HepG2 (cell line): ENCODE measurements around the gene CCDC85C. TPM values are rescaled to one million over a fixed set of nuclear protein-coding genes. Genes with fewer than 3 reads are reported as not detected.

Source experiments
- HNRNPL ChIP-seq: fragments of 200-400 bp; formaldehyde crosslinking; IDR thresholded peaks from 2 replicates; pipeline ENCODE4 v1.6.1; 2017; ENCODE audit warnings: mild to moderate bottlenecking, low read depth, low read length
- KLF13 ChIP-seq: sonication (generic); formaldehyde crosslinking; IDR thresholded peaks from 2 replicates; pipeline ENCODE4 v1.4.0; 2020; ENCODE audit warnings: mild to moderate bottlenecking, missing genetic modification reagents
- NKX3-1 ChIP-seq: sonication (generic); formaldehyde crosslinking; IDR thresholded peaks from 2 replicates; pipeline ENCODE4 v1.5.0; 2020; ENCODE audit warnings: missing genetic modification reagents
- POLR2AphosphoS2 ChIP-seq: IDR thresholded peaks from 2 replicates; pipeline ENCODE4 v1.6.1; 2011; ENCODE audit warnings: low read depth, low read length, improper control_type of control experiment
- SRSF1 ChIP-seq: fragments of 200-400 bp; formaldehyde crosslinking; optimal IDR thresholded peaks from 2 replicates; pipeline ENCODE3; 2017; ENCODE audit warnings: mild to moderate bottlenecking, low read depth, low read length, moderate library complexity
- SRSF9 ChIP-seq: fragments of 200-400 bp; formaldehyde crosslinking; IDR thresholded peaks from 2 replicates; pipeline ENCODE4 v1.6.1; 2018; ENCODE audit warnings: borderline replicate concordance, mild to moderate bottlenecking, low read depth, low read length; ENCODE audit not compliant: insufficient read depth, poor library complexity, severe bottlenecking
- XBP1 ChIP-seq: sonication (generic); formaldehyde crosslinking; IDR thresholded peaks from 2 replicates; pipeline ENCODE4 v1.5.0; 2020; ENCODE audit warnings: missing genetic modification reagents
- ZNF337 ChIP-seq: sonication (generic); formaldehyde crosslinking; IDR thresholded peaks from 2 replicates; pipeline ENCODE4 v1.5.1; 2020; ENCODE audit warnings: missing genetic modification reagents, low read depth, mild to moderate bottlenecking, borderline replicate concordance
- ZNF549 ChIP-seq: sonication (generic); formaldehyde crosslinking; IDR thresholded peaks from 2 replicates; pipeline ENCODE4 v1.5.0; 2020; ENCODE audit warnings: missing genetic modification reagents
- polyA plus RNA-seq, 8 experiments: library from polyadenylated mRNA; depleted of rRNA in 3 of 8; stranded (reverse) in 7 of 8; unstranded in 1 of 8; fragments of >200 nt; fragmentation: Illumina TruSeq in 4 of 8; extraction: Trizol in 4 of 8; gene quantifications; 2 replicates each; pipeline versions ENCODE4 v1.2.1 to v1.2.3, GENCODE V29; 2011 to 2016; ENCODE audit warnings: low read depth in 4 of 8, missing spikeins in 1 of 8, mixed read lengths in 1 of 8; ENCODE audit not compliant: insufficient read depth in 1 of 8
- total RNA-seq, 5 experiments: library from RNA; depleted of rRNA; stranded (reverse); fragments of >200 nt; fragmentation: Illumina TruSeq; extraction: Trizol; gene quantifications; 2 replicates each; pipeline ENCODE4 v1.2.3, GENCODE V29; 2016; ENCODE audit warnings: low read depth in 1 of 5
- TF ChIP-seq, protein P1 (sequence below): sonication (generic); formaldehyde crosslinking; IDR thresholded peaks from 2 replicates; pipeline ENCODE4 v1.5.0; 2020; ENCODE audit warnings: missing genetic modification reagents
- TF ChIP-seq, protein P2 (sequence below): sonication (generic); formaldehyde crosslinking; IDR thresholded peaks from 2 replicates; pipeline ENCODE4 v1.4.0; 2020; ENCODE audit warnings: missing genetic modification reagents
- TF ChIP-seq, protein P3 (sequence below): sonication (generic); formaldehyde crosslinking; IDR thresholded peaks from 2 replicates; pipeline ENCODE4 v1.8.0; 2022; ENCODE audit warnings: mild to moderate bottlenecking, missing genetic modification reagents, moderate library complexity
- TF ChIP-seq, protein P4 (sequence below), 2 experiments: sonication (generic) in 1 of 2; formaldehyde crosslinking in 1 of 2; IDR thresholded peaks; 2 replicates each; pipeline versions ENCODE4 v1.4.0 to v1.6.1; 2016 to 2020; ENCODE audit warnings: borderline replicate concordance in 1 of 2, low read depth in 1 of 2, mild to moderate bottlenecking in 1 of 2, missing genetic modification reagents in 1 of 2
- TF ChIP-seq, protein P5 (sequence below): IDR thresholded peaks from 2 replicates; pipeline ENCODE4 v1.6.1; 2016; ENCODE audit warnings: low read depth

CCDC85C gene
- total and polyA plus RNA-seq, 2 of the 13 experiments (the other 11 are each of a cell fraction or from before 2014, with no cell fraction given): 18.8 to 43.8 TPM

DNA sequence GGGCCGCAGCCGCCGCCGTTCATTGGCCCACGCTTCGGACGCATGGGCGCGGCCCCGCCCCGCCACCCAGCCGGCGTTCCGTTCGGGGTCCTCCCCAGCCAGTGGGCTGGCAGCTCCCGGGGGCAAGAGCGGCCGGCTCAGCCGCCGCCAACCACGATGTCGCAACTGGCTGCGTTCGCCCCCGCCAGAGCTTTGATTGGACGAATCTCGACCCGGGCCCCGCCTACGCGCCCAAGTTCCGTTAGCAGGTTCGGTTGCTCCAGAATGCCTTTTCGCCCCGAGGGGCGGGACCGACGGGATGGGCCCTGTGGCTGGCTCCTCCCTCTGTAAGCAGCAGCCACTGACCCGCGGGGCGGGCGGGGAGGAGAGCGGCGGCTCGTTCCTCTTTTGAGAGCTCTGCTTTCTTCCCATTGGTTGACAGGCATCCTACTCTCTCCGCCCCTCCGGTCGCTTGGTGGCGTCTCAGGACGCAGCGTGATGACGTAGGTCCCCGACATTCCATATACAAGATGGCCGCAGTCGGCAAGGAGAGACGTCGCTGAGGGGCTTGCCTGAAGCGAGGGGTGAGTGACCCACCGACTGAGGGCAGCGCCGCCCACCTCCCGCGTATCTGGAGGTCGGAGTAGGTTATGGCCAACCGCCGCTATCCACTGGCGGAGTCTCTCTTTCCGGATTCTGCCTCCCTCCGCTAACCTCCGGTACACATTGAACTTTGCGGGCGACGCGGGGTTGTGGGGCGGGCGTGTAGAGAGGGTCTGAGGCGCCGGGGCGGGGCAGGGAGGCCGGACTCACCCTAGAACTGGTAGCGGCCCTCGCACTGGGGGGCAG lies 122.9 kb downstream of the CCDC85C start, which contains the start of gene CCNK (continued):
- TF ChIP-seq, protein P1, sequence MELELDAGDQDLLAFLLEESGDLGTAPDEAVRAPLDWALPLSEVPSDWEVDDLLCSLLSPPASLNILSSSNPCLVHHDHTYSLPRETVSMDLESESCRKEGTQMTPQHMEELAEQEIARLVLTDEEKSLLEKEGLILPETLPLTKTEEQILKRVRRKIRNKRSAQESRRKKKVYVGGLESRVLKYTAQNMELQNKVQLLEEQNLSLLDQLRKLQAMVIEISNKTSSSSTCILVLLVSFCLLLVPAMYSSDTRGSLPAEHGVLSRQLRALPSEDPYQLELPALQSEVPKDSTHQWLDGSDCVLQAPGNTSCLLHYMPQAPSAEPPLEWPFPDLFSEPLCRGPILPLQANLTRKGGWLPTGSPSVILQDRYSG (CRISPR knock-in tag): no peak
- TF ChIP-seq, protein P2, sequence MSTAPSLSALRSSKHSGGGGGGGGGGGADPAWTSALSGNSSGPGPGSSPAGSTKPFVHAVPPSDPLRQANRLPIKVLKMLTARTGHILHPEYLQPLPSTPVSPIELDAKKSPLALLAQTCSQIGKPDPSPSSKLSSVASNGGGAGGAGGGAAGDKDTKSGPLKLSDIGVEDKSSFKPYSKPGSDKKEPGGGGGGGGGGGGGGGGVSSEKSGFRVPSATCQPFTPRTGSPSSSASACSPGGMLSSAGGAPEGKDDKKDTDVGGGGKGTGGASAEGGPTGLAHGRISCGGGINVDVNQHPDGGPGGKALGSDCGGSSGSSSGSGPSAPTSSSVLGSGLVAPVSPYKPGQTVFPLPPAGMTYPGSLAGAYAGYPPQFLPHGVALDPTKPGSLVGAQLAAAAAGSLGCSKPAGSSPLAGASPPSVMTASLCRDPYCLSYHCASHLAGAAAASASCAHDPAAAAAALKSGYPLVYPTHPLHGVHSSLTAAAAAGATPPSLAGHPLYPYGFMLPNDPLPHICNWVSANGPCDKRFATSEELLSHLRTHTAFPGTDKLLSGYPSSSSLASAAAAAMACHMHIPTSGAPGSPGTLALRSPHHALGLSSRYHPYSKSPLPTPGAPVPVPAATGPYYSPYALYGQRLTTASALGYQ (CRISPR knock-in tag): no peak
- TF ChIP-seq, protein P3, sequence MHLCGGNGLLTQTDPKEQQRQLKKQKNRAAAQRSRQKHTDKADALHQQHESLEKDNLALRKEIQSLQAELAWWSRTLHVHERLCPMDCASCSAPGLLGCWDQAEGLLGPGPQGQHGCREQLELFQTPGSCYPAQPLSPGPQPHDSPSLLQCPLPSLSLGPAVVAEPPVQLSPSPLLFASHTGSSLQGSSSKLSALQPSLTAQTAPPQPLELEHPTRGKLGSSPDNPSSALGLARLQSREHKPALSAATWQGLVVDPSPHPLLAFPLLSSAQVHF (CRISPR knock-in tag): no peak
- TF ChIP-seq, protein P4, sequence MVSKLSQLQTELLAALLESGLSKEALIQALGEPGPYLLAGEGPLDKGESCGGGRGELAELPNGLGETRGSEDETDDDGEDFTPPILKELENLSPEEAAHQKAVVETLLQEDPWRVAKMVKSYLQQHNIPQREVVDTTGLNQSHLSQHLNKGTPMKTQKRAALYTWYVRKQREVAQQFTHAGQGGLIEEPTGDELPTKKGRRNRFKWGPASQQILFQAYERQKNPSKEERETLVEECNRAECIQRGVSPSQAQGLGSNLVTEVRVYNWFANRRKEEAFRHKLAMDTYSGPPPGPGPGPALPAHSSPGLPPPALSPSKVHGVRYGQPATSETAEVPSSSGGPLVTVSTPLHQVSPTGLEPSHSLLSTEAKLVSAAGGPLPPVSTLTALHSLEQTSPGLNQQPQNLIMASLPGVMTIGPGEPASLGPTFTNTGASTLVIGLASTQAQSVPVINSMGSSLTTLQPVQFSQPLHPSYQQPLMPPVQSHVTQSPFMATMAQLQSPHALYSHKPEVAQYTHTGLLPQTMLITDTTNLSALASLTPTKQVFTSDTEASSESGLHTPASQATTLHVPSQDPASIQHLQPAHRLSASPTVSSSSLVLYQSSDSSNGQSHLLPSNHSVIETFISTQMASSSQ (IDR thresholded peaks at IDR 0.05; ENCODE audit: low read depth): no peak
- TF ChIP-seq, protein P4 (CRISPR knock-in tag; IDR thresholded peaks at IDR 0.05; ENCODE audit: borderline replicate concordance): no peak; the same call in 1 of the 2 replicates
- TF ChIP-seq POLR2AphosphoS2 (no peak; the same call in 1 of the 2 replicates), KLF13 (CRISPR knock-in tag) (no peak), ZNF337 (CRISPR knock-in tag) (peak; percentile 46; the same call in 1 of the 2 replicates), XBP1 (CRISPR knock-in tag) (no peak), HNRNPL (no peak), SRSF9 (no peak), ZNF549 (CRISPR knock-in tag) (no peak), NKX3-1 (CRISPR knock-in tag) (no peak), SRSF1 (no peak)
- TF ChIP-seq, protein P5, sequence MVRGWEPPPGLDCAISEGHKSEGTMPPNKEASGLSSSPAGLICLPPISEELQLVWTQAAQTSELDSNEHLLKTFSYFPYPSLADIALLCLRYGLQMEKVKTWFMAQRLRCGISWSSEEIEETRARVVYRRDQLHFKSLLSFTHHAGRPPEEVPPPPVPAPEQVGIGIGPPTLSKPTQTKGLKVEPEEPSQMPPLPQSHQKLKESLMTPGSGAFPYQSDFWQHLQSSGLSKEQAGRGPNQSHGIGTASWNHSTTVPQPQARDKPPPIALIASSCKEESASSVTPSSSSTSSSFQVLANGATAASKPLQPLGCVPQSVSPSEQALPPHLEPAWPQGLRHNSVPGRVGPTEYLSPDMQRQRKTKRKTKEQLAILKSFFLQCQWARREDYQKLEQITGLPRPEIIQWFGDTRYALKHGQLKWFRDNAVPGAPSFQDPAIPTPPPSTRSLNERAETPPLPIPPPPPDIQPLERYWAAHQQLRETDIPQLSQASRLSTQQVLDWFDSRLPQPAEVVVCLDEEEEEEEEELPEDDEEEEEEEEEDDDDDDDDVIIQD: peak; percentile 41; the same call in 1 of the 2 replicates
